ENCODE data around the gene UBIAD1.
"Not testable (repeated sequence)": the region's sequence is repeated elsewhere in the genome, so short reads cannot be mapped to it uniquely, and the experiment has no call there.

Gene UBIAD1

DNA sequence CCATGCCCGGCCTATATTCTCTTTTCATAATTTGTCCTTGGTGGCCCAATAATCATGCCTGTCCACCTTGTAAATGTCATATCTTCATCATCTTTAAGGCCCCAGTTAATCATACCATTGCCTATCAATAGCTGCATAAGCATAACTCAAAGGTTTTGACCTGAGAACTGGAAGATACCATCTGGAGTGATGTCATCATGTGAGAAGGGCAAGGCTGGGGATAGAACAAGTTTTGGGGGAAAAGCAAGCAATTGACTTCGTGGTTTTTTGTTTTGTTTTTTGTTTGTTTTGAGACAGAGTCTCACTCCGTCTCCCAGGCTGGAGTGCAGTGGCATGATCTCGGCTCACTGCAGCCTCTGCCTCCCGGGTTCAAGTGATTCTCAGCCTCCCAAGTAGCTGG lies 6.2 kb downstream of the UBIAD1 start:
- no peak for DNase-seq (ENCODE audit: low read depth in 2 of 3, low spot score in 2 of 3)

DNA sequence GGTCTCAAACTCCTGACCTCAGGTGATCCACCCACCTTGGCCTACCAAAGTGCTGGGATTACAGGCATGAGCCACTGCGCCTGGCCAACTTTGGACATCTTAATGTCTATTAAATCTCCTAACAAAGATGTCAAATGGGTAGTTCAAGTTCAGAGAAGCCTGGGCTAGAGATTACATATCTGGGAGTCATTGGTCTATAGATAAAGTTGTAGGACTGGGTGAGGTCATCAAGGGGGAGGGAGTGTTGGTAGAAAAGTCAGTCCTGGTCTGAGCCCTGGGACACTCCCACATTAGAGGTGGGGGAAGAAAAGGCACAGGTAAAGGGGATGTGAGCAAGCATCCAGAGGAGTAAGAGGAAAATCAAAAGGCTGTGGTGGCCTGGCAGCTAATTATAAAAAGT lies 6.6 kb downstream of the UBIAD1 start:
- DNase-seq (ENCODE audit: low read depth in 2 of 3, low spot score in 2 of 3), result no peak

DNA sequence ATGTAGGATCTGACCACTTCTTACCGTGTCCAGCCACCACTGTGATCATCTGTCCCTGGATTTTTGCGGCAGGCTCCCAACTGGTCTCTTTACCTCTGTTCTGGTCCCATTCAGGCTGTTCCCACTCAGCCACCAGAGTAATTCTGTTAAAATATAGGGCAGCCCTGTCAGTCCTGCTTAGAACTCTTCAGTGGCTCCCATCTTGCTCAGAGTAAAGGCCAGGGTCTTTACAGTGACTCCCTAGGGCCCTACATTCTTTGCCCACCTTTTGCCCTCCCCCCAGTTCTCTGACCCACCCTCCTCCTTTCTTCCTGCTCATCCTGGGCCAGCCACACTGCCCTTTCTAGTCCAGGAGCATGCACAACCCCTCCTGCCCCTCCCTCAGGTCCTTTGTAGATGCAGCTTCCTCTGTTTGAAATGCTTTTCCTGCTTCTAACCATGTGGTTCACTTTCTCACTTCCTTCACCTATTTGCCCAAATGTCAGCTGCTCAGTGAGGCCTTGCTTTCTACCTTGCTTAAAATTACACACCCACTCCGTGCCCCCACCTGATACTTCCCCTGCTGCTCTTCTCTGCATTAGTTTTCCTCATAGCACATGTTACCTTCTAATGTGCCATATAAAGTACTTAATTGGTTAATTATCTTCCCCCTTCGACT lies 7.8 kb downstream of the UBIAD1 start:
- no peak for DNase-seq (ENCODE audit: low read depth in 2 of 3, low spot score in 2 of 3)

DNA sequence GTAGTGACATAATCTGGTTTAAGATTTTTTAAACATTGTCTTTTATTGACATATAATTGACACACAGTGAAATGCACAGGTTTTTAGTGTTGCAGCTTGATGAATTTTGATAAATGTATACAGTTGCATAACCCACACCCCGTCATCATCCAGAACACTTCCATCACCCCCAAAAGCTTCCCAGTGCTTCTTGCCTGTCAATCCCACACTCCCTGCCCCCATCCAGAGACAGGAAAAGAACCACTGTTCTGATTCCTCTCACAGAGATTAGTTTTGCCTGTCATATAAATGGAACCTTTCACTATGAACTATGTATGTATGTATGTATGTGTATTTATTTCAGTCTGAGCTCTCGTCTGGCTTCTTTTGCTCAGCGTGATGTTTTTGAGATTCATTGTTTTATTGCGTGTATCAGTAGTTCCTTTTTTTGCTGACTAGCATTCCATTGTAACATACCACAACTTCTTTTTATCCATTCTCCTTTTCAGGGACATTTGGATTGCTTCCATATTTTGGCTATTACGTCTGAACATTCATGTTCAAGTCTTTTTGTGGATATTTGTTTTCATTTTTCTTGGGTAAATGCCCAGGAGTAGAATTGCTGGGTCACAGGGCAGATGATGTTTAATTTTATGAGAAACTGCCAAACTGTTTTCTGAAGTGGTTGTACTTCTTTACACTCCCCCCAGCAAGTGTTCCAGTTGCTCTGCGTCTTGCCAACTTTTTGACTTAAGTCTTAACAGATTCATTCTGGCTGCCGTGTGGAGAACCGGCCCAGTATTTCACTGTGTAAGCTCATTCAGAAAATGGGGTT lies 8.7 kb downstream of the UBIAD1 start:
- no peak for DNase-seq (ENCODE audit: low read depth in 2 of 3, low spot score in 2 of 3)

DNA sequence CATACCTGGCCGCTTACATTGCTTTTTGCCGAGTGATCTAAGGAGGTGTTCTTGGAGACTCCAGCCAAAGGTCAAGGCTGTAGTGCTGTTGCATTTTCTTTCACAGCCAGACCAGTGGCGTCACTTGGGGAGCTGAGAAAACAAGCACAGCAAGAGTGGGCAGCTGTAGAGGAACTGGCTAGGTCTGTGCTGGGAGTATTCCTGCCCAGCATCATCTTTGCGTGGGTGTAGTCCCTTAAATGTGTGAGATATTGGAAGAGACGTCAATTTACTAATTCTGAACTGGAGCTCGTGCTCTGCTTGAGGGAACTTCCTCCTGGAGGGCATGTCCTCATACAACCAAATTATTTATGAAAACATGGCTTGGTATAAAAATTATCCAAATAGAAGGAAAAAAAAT lies 10.2 kb downstream of the UBIAD1 start:
- DNase-seq (ENCODE audit: low read depth in 2 of 3, low spot score in 2 of 3), result no peak

DNA sequence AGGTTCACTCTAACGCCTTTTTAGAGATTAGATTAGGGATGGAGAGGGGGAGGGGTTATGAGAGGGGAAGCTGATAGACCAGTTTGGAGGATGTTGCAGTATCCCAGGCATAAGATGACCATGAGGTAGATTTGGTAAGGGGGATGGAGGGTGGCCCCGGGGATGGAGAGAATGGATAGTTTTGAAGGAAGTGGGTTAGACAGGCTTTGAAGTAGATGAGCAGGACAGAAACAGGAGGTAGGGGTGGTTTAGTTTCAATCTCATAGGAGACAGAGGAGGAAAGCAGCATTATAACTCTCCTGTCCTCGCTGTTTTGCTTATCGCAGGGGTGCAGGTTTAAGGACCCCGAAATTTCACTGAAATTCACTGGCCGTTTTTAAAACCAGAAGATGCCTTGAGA lies 11.8 kb downstream of the UBIAD1 start:
- DNase-seq (ENCODE audit: low read depth in 2 of 3, low spot score in 2 of 3), result no peak

DNA sequence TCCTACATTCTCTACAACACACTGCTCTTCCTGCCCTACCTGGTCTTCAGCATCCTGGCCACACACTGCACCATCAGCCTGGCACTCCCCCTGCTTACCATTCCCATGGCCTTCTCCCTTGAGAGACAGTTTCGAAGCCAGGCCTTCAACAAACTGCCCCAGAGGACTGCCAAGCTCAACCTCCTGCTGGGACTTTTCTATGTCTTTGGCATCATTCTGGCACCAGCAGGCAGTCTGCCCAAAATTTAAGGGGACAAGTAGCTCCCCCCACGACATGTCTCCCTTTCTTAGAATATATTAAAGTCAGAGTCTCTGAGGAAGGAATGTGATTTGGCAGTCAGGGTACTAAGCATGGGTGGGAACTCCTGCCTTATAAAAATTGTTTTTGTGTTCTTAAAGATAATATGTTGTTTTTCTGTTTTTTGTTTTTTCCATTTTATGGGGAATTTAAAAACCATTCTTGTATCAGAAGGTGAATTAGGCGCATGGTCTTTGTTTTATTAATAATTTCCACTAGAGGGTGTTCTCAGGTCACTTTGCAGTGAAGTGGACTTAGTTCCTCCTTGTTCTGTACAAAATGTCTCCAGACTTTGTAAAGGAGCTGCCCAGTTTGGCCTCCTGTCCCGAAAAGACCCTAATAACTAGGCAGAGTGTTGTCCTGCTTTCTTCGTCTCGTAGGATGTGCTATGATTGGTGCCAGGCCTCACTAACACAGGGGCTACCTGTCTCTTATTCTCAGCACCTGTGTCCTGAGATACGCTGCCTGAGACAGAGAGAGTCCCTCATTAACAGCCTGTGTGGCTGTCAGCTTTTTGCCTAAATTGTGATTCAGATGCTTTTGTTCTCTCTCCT lies 13.1 kb downstream of the UBIAD1 start:
- DNase-seq (ENCODE audit: low read depth in 2 of 3, low spot score in 2 of 3), result no peak

DNA sequence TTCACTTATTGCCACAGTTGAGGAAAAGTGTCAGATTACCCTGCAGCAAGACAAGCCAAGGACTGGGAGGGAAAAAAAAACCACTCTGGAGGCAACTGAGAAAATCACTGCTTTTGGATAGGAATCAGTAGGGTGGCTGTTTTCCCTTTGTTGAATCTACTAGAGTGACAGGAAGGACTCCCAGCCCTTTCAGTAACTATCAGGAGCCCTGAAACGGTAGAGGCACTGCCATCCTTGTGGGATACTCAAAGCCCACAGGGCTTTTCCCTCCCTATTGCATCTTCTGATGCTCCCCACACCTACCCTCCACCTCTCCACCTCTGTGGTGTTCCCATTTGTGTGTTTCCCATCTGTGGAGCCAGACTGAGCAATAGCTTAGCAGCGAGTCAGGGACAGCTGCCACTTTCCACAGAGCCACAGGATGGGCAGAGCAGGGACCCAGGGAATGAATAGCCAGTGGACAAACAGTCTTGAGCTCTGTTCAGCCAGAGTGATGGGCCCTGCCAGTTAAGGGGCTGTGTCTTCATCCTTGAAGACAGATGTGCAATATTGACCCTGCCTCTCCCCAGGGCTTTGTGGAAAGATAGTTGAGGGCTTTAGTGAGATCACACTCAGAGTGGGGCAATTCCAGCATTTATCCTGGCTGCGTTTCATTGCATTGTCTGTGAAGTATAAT lies 13.9 kb downstream of the UBIAD1 start:
- DNase-seq (ENCODE audit: low read depth in 2 of 3, low spot score in 2 of 3), result no peak

DNA sequence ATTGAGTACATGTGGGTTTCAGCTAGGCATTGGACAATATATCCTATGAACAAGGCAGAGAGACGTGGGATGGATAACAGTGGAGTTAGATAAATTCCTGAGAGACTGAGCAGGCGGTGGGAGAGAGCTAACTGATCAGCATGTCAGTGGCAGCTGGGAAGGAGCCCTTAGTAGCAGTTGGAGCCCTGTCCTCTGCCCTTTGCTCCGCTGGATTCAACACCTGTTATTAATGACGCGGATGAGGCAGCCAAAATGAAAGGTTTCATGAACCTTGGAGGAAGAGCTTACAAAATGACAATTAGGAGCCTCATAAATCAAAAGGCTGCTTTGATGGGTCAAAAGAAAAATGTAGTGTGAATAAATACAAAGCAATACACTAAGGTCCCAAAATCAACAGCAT lies 16.1 kb downstream of the UBIAD1 start:
- DNase-seq (ENCODE audit: low read depth in 2 of 3, low spot score in 2 of 3), result no peak

DNA sequence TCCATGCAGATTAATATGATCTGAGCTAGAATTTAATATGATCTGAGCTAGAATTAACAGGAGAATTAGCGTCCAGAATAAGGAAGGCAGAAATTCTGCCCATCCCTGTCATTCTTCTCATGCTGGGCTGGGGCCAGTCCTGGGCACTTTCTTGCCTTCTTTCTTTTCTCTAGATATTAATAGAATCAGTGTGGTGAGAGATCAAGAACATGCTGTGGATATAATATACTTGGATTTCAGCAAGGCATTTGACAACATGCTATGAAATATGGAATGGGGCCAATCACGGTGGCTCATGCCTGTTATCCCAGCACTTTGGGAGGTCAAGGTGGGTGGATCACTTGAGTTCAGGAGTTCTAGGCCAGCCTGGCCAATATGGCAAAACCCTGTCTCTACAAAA lies 18.1 kb downstream of the UBIAD1 start:
- no peak for DNase-seq (ENCODE audit: low read depth in 2 of 3, low spot score in 2 of 3)

DNA sequence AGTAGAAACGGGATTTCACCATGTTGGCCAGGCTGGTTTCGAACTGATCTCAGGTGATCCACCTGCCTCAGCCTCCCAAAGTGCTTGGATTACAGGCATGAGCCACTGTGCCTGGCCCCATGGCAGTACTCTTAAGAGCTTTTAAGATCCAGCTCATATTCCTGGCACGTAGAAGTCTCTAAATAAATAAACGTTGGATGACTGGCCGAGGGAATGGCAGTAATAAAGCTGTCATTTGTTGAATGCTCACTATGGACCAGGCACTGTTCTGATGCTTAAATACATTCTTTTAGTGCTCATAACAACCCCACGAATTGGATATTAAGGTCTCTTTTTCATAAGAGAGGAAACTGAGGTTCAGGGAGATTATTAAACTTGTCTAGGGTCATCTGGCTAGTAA lies 20.9 kb downstream of the UBIAD1 start:
- DNase-seq (ENCODE audit: low read depth in 2 of 3, low spot score in 2 of 3), result no peak

DNA sequence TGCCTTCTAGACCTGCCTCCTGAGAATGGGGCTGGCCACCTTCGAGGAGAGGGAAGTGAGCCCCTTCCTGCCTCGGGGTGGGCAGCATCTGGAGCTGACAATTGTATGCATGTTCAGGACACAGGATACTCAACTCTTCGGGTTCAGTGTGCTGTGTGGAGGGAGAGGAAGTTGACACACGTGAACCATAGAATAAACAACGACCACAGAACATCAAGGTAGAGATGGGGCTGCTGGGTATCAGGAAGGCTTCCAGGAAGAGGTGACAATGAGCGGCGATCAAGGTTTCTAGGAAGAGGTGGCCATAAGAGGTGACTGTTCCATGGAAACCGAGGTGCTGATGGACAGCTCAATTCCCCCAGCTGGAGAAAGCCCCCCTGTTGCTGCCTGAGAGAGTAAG lies 22.0 kb downstream of the UBIAD1 start:
- DNase-seq (ENCODE audit: low read depth in 2 of 3, low spot score in 2 of 3), result no peak

DNA sequence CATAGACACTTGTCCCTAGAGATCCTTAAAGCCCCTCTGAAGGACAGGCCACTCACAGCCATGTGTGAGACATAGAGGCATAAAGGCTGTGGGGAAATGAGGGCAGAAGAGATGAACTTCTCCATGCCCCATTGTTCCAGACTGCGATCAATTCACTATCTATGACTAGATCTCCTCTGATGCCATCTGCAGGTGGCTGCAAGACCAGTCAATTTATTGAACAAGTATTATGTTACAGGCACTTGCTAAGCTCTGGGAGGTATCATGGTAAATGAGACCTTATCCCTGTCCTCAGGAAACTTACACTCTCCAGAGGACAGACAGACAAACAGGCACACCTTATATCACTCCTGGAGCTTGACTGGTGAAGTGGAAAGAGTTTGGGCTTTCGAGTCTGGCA lies 22.9 kb downstream of the UBIAD1 start:
- DNase-seq (ENCODE audit: low read depth in 2 of 3, low spot score in 2 of 3), result no peak

DNA sequence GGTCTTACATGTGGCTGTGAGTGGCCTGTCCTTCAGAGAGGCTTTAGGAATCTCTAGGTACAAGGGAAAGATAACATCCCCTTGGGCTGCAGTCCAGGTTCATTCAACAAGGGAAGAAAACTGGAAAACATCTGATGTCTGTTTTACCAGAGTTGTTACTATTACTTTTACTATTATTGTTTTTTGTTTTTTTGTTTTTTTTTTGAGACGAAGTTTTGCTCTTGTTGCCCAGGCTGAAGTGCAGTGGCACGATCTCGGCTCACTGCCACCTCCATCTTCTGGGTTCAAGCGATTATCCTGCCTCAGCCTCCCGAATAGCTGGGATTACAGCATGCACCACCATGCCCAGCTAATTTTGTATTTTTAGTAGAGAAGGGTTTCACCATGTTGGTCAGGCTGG lies 24.8 kb downstream of the UBIAD1 start:
- not testable (repeated sequence) for DNase-seq (ENCODE audit: low read depth in 2 of 3, low spot score in 2 of 3)

DNA sequence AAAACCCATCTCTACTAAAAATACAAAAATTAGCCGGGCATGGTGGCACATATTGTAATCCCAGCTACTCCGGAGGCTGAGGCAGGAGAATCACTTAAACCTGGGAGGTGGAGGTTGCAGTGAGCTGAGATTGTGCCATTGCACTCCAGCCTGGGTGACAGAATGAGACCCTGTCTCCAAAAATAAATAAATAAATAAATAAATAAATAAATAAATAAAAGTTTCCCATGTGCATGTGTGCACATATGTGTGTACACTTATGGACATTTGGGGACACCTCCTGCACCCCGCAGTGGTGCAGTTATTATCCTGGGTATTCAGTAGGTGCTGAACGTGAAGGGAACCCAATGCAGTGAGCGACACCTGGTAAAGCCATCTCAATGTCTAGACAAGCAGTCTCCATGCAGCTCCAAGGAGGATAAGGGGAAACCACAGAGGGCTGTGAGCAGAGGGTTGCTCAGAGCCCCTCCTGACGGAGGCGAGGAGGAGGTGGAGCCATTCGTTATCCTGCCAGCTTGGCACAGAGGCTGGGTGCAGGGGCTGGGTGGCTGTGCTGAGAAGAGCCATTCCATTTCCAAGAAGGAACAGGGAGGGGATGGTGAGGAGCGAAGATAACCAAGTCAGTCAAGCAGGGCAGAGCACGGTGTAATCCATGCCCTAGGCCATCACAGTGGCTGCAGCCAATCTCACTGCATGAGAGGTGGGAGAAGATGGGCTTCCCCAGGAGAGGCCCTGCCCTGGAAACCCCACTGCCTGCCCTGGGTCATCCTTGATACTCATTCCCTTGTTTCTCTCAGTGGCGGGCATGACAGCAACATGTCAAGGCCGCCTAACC lies 25.6 kb downstream of the UBIAD1 start:
- DNase-seq (ENCODE audit: low read depth in 2 of 3, low spot score in 2 of 3), result no peak

DNA sequence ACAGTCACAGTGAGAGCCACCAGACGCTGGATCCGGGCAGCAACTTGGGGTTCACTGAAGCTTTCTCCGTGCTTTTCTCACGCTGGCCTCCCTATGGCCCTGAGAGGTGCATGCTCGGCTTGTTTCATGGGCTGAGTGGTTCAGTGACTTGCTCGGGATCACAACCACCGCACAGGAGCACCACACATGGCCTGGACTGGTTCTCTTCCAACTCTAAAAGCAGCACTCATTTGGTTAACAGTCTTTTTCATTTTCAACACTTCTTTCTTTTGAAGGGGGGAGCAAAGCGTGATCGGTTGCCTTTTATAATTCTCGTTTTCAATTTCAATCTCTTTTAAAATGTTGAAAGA lies 26.2 kb downstream of the UBIAD1 start:
- DNase-seq (ENCODE audit: low read depth in 2 of 3, low spot score in 2 of 3), result no peak

DNA sequence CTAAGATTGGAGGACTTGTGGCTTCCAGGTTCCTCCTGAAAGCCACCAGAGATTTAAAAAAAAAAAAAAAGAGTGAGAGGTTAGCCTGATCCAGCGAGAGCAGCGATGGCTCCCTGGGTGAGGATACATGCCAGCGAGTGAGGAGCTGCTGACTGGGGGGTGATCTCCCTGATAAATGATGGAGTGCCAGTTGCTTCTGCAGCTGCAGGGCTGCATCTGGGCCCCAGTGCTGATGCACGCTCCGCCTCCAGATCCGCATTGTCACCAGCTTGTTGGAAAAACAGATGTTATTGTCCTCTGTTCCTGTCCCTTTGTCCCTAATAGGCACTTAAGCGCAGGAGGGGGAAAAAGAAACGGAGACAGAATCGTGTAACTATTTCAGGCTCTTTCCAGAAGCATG lies 28.6 kb downstream of the UBIAD1 start:
- DNase-seq (ENCODE audit: low read depth in 2 of 3, low spot score in 2 of 3), result no peak

DNA sequence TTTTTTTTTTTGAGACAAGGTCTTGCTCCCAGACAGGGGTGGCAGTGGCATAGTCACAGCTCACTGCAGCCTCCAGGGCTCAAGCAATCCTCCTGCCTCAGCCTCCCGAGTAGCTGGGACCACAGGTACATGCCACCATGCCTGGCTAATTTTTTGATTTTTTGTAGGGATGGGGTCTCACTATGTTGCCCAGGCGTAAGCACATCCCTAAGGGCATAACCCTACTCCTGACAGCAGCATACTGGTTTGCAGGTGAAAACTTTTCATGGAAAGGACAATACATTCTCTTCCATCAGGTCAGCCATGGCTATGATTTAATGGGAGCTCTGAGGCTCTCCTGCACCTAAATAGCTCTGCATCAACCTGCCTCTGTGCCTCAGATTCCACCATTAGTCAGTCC lies 29.4 kb downstream of the UBIAD1 start:
- no peak for DNase-seq (ENCODE audit: low read depth in 2 of 3, low spot score in 2 of 3)

DNA sequence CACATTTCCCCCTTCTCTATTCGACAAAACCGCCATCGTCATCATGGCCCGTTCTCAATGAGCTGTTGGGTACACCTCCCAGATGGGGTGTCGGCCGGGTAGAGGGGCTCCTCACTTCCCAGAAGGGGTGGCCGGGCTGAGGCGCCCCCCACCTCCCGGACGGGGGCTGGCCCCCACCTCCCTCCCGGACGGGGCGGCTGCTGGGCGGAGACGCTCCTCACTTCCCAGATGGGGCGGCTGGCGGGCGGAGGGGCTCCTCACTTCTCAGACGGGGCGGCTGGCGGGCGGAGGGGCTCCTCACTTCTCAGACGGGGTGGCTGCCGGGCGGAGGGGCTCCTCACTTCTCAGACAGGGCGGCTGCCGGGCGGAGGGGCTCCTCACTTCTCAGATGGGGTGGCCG lies 32.5 kb downstream of the UBIAD1 start:
- DNase-seq (ENCODE audit: low read depth in 2 of 3, low spot score in 2 of 3), result not testable (repeated sequence)

DNA sequence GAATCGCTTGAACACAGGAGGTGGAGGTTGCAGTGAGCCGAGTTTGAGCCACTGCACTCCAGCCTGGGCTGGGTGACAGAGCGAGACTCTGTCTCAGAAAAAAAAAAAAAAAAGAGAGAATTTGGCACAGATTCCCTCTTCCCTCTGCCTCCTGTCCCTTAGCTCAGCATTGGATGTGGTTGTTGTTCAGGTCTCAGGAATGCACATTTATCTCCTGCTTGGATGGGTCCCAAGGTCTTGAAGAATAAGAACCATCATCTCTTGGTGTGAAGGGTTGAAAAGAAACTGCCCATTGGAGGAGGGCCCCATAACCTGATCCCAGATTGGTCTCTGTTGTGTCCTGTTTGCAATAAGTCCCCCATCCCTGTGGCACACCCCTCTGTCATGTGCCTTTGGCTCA lies 34.9 kb downstream of the UBIAD1 start:
- DNase-seq (ENCODE audit: low read depth in 2 of 3, low spot score in 2 of 3), result no peak

All from activated CD8-positive, alpha-beta memory T cell treated with anti-CD3 and anti-CD28 coated beads for 48 hours (primary cell).